COLO668 (cell line): ENCODE measurements around the gene LAMA2.

ENCODE experiments used
- DNase-seq: peaks from one replicate; lab custom pipeline; 2025; ENCODE audit not compliant: unreplicated experiment; lab: John Stamatoyannopoulos, UW

Gene LAMA2

DNA sequence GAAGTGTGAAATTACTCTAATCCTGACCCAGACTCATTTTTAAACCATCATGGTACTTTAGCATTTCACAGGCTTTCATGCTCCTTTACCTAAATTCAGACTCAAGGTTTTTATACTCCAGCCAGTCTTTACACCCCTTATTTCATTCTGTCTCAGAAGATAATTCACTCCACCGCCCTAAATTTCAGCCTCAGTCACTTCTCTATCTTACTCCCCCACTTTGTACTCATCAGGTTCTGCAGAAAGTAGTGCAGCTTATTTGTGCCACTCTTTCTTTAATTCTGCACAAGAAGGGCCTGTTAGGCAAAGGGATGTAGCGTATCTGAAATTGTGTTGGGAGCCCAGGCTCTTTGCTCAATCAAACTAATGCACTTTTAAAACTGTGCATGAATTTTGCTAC, 621.5 kb downstream of the LAMA2 start:
- no peak for DNase-seq

GRCh38 chr6:129507059-129507807, 624.3 kb downstream of the LAMA2 start:
- no peak for DNase-seq

- DNase-seq = no peak
Measured at GRCh38 chr6:129507846-129508245, 624.9 kb downstream of the LAMA2 start.

DNA sequence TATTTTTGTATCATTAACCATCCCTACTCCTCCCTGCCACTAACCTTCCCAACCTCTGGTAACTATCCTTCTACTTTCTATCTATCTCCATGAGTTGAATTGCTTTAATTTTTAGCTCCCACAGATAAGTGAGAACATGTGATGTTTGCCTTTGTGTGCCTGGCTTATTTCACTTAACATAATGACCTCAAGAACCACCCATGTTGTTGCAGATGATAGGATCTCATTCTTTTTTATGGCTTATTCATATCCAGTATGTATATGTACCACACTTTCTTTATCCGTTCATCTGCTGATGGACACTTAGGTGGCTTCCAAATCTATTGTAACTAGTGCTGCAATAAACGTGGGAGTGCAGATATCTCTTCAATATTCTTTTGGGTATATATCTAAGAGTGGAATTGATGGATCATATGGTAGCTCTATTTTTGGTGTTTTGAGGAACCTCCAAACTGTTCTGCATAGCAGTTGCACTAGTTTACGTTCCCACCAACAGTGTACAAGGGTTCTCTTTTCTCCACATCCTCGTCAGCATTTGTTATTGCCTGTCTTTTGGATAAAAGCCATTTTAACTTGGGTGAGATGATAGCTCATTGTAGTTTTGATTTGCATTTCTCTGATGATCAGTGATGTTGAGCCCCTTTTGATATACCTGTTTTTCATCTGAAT, 625.7 kb downstream of the LAMA2 start:
- DNase-seq = no peak

DNA sequence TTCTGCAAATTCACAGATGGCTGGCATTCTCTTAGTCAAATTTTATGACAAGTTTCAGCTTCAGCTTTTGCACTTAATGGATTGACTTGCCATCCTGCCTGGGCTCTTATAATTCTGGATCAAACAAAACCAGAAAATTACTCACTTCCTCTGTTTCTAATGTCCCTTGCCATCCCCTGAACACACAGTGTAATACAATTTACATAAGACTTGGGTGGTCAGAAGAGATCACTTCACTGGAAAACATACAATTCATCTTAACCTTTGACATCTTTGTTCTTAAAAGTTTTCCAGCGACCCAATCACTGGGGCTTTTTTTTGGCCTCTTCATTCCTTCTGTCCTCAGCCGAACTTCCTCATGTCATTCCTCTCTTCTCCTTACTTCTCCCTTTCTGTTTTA, 628.0 kb downstream of the LAMA2 start:
- no peak for DNase-seq

DNA sequence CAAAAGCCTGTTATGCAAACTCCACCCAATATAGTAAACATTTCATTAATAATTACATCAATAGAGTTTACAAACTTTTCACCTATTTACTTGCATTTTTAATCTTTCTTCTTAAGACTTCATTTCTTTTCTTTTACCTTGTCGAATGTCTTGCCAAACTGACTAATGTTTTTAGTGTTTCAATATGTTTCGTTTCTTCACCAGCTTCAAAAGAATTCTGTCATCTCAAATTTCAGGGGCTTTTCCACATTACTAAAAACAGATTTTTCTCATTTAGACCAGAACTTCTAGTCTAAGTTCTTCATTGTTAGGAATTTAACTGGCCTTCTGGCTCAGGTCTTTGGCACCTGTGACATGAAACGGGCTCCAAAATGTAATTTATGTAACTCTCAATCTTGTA, 630.5 kb downstream of the LAMA2 start:
- no peak for DNase-seq

- DNase-seq = no peak
Measured at GRCh38 chr6:129515004-129515403, 632.1 kb downstream of the LAMA2 start.

- DNase-seq = no peak
Measured at GRCh38 chr6:129516005-129516404, 633.1 kb downstream of the LAMA2 start.

DNA sequence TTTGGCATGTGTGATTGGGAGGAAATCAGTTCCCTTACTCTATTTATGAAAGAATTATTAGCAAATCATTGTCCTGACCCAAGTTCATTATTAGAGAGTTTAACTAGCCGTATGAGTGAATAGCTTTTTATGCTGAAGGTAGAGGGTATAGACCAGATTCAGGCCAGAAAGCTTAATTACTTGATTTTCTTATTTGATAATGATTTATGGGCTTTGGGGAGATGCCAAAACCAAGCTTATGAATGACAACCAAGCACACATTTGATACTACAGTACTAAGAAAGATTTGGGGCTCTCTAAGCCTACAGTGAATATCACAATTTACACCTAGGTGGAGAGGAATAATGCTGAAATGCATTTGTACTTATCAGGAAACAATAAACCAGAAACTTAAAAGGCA, 633.8 kb downstream of the LAMA2 start:
- DNase-seq = no peak

- DNase-seq = no peak
Measured at GRCh38 chr6:129517288-129517687, 634.4 kb downstream of the LAMA2 start.

- DNase-seq = no peak
Measured at GRCh38 chr6:129519750-129520149, 636.8 kb downstream of the LAMA2 start.

- DNase-seq = no peak
Measured at GRCh38 chr6:129521946-129522345, 639.0 kb downstream of the LAMA2 start.

- no peak for DNase-seq
Measured at GRCh38 chr6:129523816-129524215, 640.9 kb downstream of the LAMA2 start.

- no peak for DNase-seq
Measured at GRCh38 chr6:129525055-129525454, 642.1 kb downstream of the LAMA2 start.

DNA sequence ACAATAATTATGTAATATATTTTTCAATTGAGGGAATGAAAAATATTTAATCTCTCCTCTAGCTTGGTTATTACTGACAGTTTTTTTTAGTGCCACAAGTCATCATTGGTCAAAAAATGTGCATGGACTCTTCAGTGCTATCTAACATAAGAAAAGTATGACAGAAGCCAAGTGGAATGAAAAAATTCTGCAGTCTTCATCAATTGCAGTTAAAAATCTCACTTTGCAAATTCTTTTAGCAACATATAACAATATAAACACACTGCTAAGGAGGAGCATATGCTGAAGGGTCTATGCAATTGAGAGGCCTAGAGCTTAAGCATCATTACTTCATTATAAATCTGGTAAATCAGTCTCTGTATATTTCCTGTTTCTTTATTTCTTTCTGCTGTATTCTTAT, 652.0 kb downstream of the LAMA2 start:
- DNase-seq = no peak

DNA sequence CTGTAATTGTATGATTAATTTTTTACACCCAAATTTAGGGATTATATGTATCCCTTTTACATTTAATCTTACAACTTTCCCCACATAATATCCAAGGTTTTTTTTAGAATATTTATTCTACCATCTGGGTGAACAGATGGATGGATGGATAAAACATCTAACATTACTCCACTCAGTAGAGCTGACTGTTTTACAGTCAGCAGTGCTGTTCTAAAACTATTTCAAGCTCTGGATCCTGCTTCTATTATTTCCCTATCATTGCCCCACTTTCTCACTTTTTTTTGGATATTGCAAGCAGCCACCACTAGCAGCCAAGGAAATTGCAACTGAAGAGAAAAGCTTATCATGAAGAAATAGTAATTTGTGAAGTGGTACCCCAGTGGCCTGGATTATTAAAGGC, 653.3 kb downstream of the LAMA2 start:
- no peak for DNase-seq

DNA sequence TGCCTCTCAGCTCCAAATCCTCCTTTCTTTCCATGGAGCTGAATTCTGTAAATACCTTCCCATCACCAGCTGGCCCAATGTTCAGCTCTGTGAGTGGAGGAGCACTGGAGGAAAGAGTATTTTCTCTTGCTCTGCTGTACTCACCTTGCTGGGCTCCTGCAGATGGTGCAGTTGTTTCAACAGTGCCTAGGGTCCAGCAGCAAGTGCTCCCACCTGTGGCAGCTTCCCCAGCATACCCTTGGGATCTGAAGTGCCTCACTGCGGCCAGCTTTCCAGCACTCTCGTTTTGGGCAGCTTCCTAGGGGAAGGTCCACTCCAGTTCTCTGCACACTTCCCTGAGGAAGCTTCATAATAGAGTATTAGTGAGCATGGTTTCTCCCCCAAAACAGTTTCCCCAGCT, 656.1 kb downstream of the LAMA2 start:
- no peak for DNase-seq

- DNase-seq = no peak
Measured at GRCh38 chr6:129542705-129543104, 659.8 kb downstream of the LAMA2 start.

DNA sequence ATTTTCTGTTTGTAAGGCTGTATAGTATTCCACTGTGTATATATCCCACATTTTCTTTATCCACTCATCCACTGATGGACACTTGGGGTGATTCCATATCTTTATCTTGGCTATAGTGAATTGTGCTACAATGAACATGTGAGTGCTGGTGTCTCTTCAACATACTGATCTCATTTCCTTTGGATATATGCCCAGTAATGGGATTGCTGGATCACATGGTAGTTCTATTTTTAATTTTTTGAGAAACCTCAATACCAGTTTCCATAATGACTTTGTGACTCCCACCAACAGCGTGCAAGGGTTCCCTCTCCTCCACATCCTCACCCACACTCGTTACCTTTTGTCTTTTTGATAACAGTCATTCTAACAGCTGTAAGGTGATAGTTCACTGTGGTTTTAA, 661.0 kb downstream of the LAMA2 start:
- DNase-seq = no peak

DNA sequence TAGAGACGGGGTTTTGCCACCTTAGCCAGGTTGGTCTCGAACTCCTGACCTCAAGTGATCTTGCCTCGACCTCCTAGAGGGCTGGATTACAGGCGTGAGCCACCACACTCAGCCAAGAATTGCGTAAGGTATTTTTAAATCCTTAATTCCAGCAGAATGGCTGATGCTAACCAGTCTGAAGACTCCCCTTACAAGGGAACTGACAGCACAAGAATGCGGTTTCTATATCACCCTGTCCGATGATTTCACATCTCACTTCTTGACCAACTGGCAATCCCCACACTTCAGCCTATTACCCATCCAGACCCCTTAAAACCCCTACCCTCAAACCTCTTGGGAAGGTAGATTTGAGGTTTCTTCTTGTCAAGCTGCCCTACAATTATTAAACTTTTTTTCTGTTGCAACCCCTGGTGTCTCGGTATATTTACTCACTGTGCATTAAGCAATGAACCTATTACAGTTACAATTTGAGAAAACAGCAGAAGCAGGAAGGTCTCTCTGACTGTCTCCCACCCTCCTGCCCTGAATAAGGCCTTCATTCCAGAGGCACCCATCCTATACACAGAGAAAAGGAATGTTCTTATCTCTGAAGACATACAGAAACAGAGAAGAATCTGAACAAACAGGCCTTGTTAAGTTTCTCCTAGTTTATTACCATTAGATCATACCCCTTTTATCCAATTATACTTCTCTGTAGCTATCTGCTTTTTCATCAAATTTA, 662.1 kb downstream of the LAMA2 start:
- no peak for DNase-seq

DNA sequence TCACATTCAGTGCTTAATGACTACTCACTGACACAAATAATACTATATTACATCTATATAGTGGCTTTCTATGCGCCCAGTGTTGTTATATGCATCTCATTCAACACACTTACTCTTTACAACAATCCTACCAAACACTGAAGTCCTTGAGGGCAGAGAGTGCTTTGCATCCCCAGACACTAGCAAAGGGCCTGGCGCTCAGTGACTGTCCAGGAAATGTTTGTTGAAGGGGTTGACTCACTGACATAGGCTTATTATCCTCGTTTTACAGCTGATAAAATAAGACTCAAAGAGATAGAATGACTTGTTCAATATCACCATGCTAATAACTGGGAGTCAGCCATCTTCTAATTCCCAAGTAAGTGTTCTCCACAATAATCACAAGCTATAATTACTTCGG, 663.8 kb downstream of the LAMA2 start:
- no peak for DNase-seq

GRCh38 chr6:129551486-129551885, 668.5 kb downstream of the LAMA2 start:
- no peak for DNase-seq
